Stimulated activated CD4-positive, alpha-beta T cell treated with anti-CD3 and anti-CD28 coated beads, Interleukin-4, amount 100 ng/mL, for 4 hours (primary cell): ENCODE measurements around the gene KCNN3.
"Not testable (repeated sequence)": the region's sequence is repeated elsewhere in the genome, so short reads cannot be mapped to it uniquely, and the experiment has no call there.

Source experiments
- DNase-seq, 2 experiments: peaks; one replicate each; pipeline ENCODE4 v3.0.0-alpha.2; 2020

Gene KCNN3

DNA sequence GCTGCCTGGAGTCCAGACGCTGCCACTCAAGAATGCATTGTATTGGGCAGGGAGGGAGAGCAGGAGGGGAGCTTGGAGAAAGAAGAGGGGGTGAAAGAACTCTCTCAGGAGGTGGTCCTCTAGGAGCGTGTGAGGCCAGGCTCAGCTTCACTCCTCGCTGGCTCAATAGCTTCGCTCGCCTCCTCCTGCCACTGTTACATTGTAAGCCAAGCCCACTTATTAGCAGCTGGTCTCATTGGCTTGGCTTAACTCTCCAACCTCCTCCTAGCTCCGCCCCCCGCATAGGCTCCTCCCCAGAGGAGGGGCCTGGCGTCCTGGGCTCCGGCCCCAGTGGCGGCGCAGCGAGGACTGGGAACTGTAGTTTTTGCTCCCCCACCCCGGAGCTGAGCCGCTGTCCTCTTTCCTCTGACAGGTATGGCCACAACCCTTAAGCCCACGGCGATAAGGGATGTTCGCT, at the start of gene KCNN3:
KCNN3 (minus strand) TSS at position 167 of the 457 bp plus-strand sequence. CDS start 317 bp downstream, outside the sequence.
- DNase-seq = peak; percentile 72 to 73

DNA sequence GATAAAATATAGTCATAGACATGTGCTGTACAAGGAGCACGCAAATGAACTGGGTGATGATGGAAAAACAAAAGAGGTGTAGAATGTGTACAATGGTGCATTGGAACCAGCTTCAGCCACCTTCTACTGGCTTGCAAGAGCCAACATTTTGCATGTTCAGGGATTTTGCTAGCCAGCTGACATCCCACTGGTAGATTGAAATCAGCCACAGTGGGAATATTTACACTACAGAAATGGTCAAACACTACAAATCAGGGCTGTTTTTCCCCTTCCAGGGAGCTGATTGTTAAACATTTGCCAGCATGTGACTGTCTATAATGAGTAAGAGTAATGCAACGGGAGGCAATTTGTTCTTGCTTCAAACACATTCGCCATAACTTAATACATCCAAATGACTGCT, 43.2 kb upstream of the KCNN3 start:
- DNase-seq = no peak

DNA sequence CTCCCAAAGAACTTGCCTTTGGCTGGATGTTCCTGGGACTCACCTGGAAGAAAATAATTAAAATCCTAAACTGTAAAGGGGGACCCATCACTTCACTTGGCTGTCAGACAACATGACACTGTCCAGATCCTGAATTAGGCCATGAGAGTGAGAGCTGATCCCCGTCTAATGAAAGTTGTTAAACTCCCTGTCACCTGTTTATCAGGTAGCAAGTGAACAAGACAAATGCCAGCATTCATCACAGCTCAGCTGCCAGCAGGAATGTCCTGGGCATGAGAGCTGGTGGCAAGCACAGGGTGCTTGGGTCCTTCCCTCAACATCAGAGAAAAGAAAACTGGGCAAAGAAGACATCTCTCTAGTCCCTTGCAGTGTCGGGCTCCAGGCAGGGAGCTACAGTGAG, 42.7 kb upstream of the KCNN3 start:
- no peak for DNase-seq

DNA sequence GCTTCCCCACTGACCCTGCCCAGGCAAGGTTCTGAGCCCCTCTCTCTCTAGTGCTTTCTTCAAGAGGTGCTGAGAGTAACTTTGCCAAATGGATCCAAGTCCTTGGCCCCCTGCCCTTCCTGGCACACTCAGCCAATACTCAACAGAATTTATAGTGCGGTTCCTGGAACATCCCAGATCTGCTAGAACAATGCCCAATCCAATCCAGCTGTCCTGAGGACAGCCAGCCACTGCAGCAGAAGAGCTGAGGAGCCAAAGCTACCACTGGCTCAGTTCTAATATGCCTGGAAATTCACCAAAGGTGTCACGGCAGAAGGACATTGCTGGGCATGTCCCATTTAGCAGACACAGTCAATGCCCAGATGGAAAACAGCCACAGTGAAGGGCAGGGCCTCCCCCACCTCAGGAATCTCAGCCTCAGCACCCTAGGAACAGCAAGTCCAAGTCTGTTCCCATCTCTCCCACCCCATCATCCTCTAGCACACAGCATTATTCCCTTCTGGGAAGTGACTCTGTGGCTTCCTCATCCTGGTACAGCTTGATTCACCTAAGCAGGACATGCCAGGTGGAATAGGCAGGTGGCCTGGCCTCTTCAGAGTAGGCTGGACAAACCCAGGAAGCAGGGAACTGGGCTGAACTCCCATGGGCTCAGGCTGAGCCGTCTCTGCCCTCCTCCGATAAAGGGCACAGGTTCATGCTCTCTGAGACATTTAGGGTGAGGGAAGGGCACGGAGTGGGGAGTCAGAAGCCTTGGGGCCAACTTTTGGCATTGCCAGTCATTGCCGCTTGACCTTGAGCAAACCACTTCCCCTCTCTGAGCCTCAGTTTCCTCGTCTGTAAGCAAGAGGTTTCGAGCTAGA, 41.8 kb upstream of the KCNN3 start:
- no peak for DNase-seq

DNA sequence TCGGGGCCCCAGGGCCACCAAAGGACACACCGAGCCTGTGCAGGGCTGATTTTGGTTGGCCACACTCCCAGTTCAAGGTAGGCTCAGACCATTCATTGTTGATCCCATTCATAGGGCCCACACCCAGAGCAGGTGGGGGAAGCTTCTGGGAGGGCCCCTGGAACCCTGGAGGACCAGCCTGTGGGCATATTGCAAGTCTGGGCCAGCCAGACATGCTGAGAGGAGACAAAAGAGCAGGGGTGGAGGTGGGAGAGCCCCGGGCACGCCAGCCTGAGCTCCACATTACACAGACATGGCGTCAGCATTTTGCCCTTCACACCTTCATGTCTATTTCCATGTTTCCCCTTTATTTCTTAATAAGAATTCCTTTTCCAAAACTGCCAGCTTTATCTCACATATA, 40.8 kb upstream of the KCNN3 start:
- no peak for DNase-seq

DNA sequence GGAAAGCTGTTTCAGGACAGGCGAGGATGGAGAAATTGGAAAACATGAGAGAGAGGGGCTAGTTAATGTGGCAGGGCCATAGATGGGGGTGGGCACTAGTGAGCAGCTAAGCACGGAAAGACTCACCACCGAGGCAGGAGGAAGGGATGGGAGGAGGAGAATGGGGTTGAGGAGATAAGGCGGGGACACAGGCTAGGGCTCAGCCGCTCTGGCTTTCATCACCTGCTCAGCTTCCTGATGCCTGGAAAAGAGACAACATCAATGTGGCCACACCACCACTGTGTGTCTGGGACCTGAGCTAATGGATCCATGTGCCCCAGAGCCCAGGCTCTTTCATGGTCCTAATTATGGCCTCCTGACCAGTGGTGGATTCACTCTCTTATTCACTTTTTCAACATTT, 38.9 kb upstream of the KCNN3 start:
- DNase-seq = no peak

DNA sequence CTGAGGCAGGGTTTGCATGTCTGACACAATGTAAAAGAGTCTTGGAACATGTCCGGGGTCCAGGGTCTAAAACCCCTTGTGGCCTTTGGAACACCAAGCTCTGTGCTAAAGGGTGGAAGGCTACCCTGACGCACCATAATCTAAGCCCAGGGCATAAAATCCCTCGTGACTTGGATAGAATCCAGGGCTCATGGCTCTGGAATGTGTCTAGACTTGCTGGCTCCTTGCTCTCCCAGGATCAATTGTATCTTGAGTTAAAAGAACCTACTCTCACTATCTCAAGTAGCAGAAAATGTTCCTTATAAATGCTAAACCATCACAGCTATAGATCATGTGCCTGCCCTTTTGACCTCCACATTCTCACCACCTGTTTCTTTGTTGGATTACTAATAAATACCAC, 38.0 kb upstream of the KCNN3 start:
- not testable (repeated sequence) for DNase-seq

DNA sequence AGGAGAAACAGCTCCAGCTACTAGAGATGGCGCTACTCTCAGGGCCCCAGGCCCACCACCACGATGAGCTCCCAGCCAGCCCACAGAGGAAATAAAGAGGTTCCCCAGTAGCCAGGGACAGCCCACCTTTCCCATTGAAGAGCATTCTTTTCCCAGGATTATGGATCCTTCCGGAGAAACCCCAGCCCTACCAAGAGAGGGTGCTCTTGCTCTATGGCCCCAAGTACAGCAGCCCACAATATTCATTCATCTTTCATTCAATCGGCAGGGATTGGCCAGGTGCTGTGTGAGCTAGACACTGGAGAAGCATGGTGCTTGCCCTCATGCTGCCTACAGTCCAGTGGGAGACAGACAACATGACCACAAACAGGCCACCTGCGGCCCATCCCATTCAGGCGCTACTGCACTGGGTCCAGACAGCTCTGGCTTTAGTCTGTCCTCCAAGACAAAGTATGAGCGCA, 36.6 kb upstream of the KCNN3 start:
- no peak for DNase-seq

DNA sequence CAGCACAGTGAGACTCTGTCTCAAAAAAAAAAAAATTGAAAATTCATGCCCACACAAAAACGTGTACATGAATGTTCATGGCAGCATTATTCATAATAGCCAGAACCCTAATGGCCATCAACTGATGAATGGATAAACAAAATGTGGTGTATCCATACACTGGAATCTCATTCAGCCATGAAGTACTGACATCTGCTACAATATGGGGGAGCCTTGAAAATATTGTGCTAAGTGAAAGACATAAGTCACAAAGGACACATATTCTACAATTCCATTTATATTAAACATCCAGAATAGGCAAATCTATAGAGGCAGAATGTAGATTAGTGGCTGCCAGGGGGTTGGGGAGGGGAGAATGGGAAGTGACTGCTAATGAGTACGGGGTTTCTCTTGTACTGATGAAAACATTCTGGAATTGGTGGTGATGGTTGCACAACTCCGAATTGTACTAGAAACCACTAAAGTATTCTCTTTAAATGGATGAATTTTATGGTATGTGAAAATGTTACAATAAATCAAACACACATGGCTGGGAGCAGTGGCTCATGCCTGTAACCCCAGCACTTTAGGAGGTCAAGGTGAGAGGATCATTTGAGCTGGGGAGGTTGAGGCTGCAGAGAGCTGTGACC, 33.0 kb upstream of the KCNN3 start:
- DNase-seq = no peak

DNA sequence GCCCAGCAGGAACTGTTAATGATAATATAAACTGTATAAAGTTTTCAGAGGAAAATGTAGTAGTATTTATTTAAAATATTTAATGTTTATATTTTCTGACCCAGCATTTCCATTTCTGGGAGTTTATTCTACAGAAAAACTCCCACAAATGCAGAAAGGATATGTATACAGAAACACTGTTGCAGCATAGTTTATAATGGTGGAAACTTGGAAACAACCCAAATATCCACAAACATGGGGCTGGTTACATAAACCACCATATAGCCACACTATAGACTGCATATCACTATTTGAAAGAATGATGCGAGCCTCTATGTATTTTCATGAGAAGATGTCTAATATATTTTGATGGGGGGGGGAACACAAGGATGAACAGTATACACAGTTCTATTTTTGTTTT, 31.5 kb upstream of the KCNN3 start:
- no peak for DNase-seq

DNA sequence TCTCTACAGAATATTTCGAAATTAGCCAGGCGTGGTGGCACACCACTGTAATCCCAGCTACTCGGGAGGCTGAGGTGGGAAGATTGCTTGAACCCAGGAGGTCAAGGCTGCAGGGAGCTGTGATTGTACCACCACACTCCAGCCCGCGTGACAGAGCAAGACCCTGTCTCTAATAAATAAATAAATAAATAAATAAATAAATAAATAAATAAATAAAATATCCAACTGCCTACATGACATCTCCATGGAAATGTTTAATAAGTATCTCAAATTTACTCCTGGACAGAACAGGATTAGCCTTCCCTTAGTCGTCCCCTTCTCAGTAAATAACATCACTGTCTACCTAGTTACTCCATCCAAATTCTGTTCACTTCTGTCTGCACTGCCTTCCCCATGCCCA, 29.0 kb upstream of the KCNN3 start:
- DNase-seq = no peak

DNA sequence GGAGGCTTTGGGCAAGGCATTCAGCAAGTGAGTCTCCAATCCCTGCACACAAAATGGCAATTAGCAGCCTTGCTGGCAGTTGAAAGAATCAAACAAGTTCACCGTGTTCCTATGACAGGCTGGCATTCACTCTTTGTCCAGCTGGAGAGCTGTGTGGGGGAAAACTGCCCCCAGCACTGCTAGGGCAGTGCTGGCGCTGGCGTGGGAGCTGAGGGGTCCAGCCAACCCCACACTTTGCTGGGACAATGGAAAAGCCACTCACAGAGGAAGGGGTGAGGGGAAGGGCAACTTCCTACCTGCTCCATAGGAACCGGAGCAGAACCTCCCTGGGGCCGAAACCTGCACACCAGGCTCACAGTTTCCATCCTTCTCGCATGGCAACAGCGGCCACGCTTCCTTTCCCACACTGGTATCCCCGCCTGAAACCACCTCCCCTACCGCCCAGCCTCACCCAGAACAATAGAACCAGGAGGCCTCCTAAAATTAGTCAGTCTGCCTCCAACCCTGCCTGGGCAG, 26.7 kb upstream of the KCNN3 start:
- DNase-seq = no peak

DNA sequence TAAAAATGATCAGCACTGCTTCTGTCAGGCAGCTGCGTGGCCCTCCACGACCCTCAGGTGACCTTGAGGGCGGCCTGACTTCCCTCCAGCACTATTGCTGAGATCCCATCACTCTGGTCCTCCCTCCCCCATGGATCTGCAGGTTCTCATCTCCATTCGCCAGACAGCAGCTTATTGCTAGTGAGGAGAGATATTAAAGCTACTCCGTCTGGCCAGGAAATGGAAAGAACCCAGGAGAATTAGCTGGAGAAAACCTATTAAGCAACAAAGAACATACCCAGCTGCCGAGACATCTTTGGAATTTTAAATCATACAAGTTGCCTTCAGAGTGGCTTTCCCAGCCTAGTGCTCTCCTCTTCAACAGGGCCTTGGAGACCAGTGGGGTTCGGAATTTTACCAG, 25.7 kb upstream of the KCNN3 start:
- DNase-seq = no peak

DNA sequence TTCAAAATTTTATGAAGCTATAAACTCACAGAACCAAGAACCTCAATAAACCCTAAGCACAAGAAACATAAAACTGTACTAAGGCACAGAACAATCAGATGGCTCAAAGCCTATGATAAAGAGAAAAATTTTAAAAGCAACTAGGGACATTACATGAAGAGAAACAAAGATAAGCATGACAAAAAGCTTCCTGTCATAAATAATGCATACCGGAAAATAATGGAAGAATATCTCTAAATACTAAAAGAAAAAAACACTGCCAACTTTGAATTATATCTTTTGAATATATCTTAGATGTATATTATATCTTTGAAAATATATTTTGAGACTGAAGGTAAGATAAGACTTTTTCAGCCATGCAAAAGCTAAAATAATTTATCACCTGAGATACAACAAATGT, 21.4 kb upstream of the KCNN3 start:
- DNase-seq = no peak

DNA sequence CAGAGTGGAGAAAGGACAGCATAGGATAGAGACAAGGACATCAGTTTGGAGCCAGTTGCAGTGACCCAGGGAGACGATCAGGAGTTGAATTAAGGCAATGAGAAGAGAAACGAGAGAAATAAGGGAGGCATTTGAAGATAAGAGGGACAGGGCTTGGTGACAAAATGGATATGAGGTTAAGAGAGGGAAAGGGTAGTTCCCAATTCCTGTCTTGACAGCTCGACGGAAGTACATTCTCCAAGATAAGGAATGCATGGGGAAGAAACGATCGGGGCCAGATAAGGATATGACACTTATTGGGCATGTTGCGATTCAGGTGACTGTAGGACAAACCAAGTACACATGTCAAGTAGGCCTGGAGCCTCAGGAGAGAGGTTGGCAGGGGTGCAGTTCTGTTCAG, 18.7 kb upstream of the KCNN3 start:
- DNase-seq = no peak

DNA sequence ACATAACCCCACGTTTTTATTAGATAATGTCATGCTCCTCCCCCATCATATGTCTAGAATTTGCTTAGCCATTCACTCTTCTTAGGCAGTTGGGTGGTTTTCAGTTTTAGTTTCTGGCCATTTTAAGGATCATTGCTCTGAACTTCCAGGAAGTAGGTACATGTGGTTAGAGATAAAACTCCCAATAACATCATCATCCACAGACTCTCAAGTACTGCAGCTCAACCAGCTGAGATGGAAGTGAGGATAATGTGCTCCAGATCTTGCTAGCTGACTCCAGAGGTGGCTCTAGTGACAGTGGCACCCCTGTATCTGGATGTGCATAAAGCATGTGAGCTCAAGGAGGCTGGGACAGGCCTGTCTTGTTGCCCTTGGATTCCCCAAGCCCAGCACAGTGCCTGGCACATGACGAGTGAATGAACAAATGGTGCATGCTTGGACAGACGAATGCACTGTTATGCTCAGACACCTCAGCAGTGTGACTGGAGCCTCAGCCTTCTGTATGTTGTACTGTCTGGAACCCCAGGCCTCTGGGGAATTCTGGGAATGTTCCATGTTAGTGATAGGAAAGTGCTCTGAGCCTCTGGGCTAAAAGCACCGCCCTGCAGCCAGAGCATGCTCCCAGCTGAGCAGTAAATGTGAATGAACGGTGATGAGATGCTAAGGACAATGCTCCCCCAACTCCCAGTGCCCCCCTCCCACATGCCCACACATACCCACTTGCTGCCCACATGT, 16.4 kb upstream of the KCNN3 start:
- no peak for DNase-seq

DNA sequence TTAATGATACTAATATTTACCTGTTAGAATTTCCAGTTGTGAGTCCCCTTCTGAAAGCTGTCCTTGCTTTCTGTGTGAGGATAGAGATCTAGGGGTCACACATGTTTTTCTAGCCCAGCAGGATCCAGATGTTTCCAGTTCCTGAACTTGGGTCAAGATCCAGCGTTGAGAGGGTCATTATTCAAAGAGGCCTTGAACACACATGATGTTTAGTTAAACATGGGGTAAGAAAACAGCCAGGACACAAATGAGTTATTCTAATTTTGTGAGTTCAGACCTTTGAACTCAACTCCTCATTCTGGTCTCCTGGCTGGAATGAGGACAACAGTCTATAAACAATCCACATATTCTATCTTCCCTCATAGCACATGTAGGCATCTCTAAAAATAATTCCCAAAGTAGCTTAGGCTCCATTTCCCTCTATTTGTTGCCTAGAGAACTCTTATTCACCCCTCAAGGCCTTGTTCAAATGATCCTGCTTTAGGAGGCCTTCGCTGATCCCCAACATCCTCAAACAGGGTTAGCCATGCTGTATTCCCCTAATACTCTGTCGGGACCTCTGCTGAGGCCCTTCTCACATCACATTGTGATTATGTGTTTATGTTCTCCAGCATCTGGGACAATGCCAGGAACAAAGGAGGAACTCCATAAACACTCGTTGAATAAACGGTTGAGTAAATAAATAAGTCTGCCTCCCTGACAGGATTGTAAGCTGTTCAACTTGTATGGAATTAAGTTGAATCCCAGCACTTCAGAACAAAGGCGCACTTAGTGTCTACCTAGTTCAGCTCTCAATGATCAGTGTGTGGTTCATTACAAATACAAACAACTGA, 15.0 kb upstream of the KCNN3 start:
- no peak for DNase-seq

DNA sequence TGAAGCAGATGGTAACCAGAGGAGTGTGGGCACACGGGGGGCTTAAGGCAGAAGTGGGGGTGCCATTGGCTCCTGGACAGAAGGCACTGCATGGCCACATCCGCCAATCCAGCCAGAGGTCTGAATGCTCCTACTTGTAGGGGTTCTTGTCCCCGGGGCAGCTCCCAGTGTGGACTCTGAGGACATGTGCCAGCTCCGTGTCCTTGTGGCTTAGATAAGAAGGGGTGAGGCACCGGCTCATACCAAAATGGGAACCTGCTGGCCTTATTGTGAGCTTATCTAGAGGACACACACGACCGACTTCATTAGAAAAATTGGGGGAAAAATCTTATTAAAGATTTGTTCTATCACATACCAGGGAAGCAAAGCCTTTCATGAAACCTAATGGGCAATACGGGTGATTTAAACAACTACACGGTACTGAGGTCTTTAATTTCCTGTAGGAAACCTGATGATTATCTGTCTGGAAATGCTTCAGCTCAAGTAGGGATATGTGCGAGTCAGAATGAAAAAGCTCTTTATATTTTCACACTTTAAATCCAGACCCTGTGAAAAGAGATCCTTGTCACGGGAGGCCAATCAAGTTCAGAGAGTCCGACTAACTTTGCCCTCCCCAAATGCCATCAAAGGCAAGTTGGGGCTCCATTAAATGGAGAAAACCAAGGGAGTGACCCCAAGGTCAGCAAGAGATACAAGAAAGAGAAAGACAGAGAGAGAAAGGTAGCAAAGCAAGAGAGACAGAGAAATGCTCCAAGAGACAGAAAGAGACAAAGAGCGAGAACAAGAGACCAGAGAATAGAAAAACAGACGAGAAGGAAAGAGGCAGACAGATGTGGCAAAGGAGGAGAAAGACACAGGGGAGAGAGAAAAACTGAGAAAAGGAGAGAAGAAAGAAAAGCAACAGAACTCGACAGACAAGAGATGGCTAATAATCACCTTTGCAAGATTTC, 14.1 kb upstream of the KCNN3 start:
- DNase-seq = no peak

DNA sequence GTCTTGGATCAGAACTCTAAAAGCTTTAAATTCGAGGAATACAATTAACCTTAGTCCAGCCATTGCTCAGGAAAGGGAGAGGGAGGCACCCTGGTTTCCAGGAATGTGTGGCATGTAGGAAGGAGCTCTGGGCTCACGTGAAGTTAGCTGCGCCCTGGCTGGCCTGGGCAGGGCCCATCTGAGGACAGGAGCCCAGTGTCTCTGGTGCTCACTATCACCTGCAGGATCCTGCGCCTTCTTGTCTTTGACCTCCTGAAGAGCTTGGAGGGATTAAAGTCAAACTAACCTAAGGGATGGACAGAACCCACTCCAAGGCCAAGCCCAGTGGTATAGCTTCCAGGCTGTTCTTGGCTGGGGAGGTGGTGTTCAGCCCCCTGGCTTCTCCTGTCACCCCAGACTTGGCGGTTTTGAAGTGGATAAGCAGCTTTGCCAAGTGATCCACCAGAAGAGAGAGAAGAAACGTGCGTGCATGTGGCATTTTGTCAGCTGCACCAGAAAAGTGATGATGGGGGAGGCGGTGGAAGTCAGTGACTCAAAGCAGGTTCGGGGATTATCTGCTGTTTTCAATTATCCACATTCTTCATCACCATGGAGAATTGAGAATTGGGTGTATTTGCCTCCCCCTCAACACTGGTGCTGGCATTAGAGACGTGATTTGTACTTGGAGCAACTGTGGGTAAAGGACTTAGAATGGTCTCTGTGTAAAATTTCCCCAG, 11.9 kb upstream of the KCNN3 start:
- DNase-seq = no peak

DNA sequence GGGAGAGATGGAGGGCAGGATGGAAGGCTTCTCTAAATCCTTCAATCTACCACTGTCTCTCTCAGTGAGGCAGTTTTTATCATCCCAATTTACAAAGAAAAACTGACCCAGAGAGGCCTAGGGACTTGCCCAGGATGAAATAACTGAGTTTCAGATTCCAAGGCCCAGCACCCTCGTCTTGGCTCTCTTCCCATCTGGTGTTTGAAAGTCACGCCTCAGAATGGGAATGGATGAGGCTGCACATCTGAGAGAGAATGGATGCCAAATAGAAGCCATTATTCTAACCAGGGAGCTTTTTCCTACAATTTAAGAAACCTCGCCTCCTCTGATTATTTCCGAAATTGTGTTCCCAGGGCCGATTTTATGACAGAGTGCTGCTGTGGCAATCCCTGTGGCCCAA, 10.6 kb upstream of the KCNN3 start:
- no peak for DNase-seq

DNA sequence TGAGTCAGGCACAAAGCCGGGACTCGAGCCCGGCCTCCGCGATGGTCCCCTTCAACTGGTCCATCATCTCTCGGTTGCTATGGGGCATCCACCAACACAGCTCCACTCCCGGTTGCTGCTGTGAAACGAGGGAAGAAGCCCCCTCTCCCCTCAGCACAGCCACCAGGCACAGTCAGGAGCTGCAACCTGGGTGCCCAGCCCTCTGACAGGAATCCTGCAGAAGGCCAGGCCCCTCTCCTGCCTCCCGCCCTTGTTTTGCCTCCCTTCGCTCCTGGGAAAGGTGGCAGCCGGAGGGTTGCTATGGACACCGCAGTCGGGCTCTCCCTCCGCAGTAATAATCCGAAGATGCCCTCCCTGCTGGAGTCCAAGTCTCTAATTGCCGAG, 8.9 kb upstream of the KCNN3 start:
- DNase-seq = no peak
